Left ventricle myocardium inferior (tissue), 1 donor: ENCODE measurements around the gene RLN3. TPM values are rescaled to one million over a fixed set of nuclear protein-coding genes. Genes with fewer than 3 reads are reported as not detected.

ENCODE experiments used
- DNase-seq: peaks from one replicate; pipeline ENCODE4 v3.0.0-alpha.2; 2020
- H3K27ac ChIP-seq: fragments of 200-600 bp; replicated peaks from 2 replicates; pipeline ENCODE4 v1.8.0; 2021
- H3K27me3 ChIP-seq: fragments of 200-600 bp; 2 replicates; pipeline ENCODE4 v1.8.0; 2021; ENCODE audit warnings: low read depth
- H3K36me3 ChIP-seq: fragments of 200-600 bp; 2 replicates; pipeline ENCODE4 v1.8.0; 2021
- H3K4me1 ChIP-seq: fragments of 200-600 bp; 2 replicates; pipeline ENCODE4 v1.8.0; 2021
- H3K4me3 ChIP-seq: fragments of 200-600 bp; 2 replicates; pipeline ENCODE4 v1.8.0; 2021; ENCODE audit warnings: mild to moderate bottlenecking, moderate library complexity
- H3K9me3 ChIP-seq: fragments of 200-600 bp; replicated peaks from 2 replicates; pipeline ENCODE4 v1.8.0; 2021
- intact Hi-C: fragments of 100-400 bp; cut with micrococcal nuclease; formaldehyde crosslinking; loops from one replicate; pipeline ENCODE4 v1.11.0; 2022
- total RNA-seq: library from RNA; stranded (reverse); fragmentation: NEBNext Ultra II Directional; extraction: Animal tissue kit (Norgen Biotek cat#: 25700); gene quantifications from one replicate; pipeline ENCODE4 v1.2.1, GENCODE V29; 2021
- TF ChIP-seq, protein P1 (sequence below): fragments of 200-600 bp; IDR thresholded peaks from 2 replicates; pipeline ENCODE4 v1.8.0; 2021; ENCODE audit warnings: antibody characterized with exemption, mild to moderate bottlenecking, borderline replicate concordance
- donor health status: DM: no; HTN: yes; CAD: no; lungs with severe emphysema.

Gene RLN3
- total RNA-seq, 1 donor from 2014 or later = not detected

- intact Hi-C loops = no loop called here
- DNase-seq = no peak
- Histone ChIP-seq H3K27me3 (no peaks in the 10 kb centered on the region), H3K9me3 (no peaks in the 10 kb centered on the region), H3K27ac (no peak overlapping the region), H3K36me3 (peaks cover 12% of the 10 kb centered on the region), H3K4me1 (peaks cover 47% of the 10 kb centered on the region), H3K4me3 (no peak overlapping the region)
- TF ChIP-seq, protein P1, sequence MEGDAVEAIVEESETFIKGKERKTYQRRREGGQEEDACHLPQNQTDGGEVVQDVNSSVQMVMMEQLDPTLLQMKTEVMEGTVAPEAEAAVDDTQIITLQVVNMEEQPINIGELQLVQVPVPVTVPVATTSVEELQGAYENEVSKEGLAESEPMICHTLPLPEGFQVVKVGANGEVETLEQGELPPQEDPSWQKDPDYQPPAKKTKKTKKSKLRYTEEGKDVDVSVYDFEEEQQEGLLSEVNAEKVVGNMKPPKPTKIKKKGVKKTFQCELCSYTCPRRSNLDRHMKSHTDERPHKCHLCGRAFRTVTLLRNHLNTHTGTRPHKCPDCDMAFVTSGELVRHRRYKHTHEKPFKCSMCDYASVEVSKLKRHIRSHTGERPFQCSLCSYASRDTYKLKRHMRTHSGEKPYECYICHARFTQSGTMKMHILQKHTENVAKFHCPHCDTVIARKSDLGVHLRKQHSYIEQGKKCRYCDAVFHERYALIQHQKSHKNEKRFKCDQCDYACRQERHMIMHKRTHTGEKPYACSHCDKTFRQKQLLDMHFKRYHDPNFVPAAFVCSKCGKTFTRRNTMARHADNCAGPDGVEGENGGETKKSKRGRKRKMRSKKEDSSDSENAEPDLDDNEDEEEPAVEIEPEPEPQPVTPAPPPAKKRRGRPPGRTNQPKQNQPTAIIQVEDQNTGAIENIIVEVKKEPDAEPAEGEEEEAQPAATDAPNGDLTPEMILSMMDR = no peak
Measured at GRCh38 chr19:13981021-13981420, 46.9 kb upstream of the RLN3 start.

GRCh38 chr19:13981467-13981866, 46.5 kb upstream of the RLN3 start:
- Histone ChIP-seq H3K9me3 (no peaks in the 10 kb centered on the region), H3K4me3 (no peak overlapping the region), H3K36me3 (peaks cover 12% of the 10 kb centered on the region), H3K27me3 (no peaks in the 10 kb centered on the region), H3K27ac (no peak overlapping the region), H3K4me1 (peaks cover 47% of the 10 kb centered on the region)
- intact Hi-C loops = no loop called here
- TF ChIP-seq, protein P1 = no peak
- no peak for DNase-seq

GRCh38 chr19:13981988-13982501, 45.9 kb upstream of the RLN3 start:
- H3K27me3 ChIP-seq = no peaks in the 10 kb centered on the region
- peaks cover 12% of the 10 kb centered on the region for H3K36me3 ChIP-seq
- no peak overlapping the region for H3K4me3 ChIP-seq
- H3K4me1 ChIP-seq = peaks cover 47% of the 10 kb centered on the region
- TF ChIP-seq, protein P1 = no peak
- no peak overlapping the region for H3K27ac ChIP-seq
- H3K9me3 ChIP-seq = no peaks in the 10 kb centered on the region
- intact Hi-C loops = no loop called here
- DNase-seq = no peak

GRCh38 chr19:13982773-13983172, 45.2 kb upstream of the RLN3 start:
- no peak overlapping the region for H3K27ac ChIP-seq
- H3K4me1 ChIP-seq = peaks cover 47% of the 10 kb centered on the region
- H3K27me3 ChIP-seq = no peaks in the 10 kb centered on the region
- no peaks in the 10 kb centered on the region for H3K9me3 ChIP-seq
- intact Hi-C loops = no loop called here
- TF ChIP-seq, protein P1 = no peak
- no peak for DNase-seq
- H3K36me3 ChIP-seq = peaks cover 12% of the 10 kb centered on the region
- H3K4me3 ChIP-seq = no peak overlapping the region

- DNase-seq = no peak
- Histone ChIP-seq H3K27ac (no peak overlapping the region), H3K27me3 (no peaks in the 10 kb centered on the region), H3K36me3 (peaks cover 12% of the 10 kb centered on the region), H3K4me1 (peaks cover 47% of the 10 kb centered on the region), H3K4me3 (no peak overlapping the region), H3K9me3 (no peaks in the 10 kb centered on the region)
- intact Hi-C loops = no loop called here
- TF ChIP-seq, protein P1 = no peak
Measured at GRCh38 chr19:13983213-13983889, 44.6 kb upstream of the RLN3 start.
